ENCODE results near the gene SYT8. TPM values are rescaled to one million over a fixed set of nuclear protein-coding genes. Genes with fewer than 3 reads are reported as not detected.

SYT8 gene
- total RNA-seq, 2 experiments from 2014 or later = not detected

GRCh38 chr11:1864831-1865665 is 30.3 kb downstream of the SYT8 start:
- H3K27me3 ChIP-seq (ENCODE audit: control insufficient read depth in 1 of 2, insufficient read depth in 2 of 2, low read length in 2 of 2) = no peaks in the 10 kb centered on the region
- ATAC-seq (ENCODE audit: poor library complexity) (no peak), DNase-seq (no peak)
- H3K9me3 ChIP-seq (ENCODE audit: control insufficient read depth in 1 of 2, insufficient read depth in 1 of 2, low read length in 2 of 2) = no peaks in the 10 kb centered on the region
- H3K27ac ChIP-seq (ENCODE audit: low read depth in 1 of 2, low read length in 2 of 2) = no peak overlapping the region
- peaks cover 18% of the 10 kb centered on the region for H3K36me3 ChIP-seq (ENCODE audit: insufficient read depth, low read length)
- peaks cover 9% of the 10 kb centered on the region for H3K36me3 Mint-ChIP-seq (ENCODE audit: low read depth)
- peak overlapping the region; percentile 30 for H3K27ac Mint-ChIP-seq
- no peaks in the 10 kb centered on the region for H3K9me3 Mint-ChIP-seq
- no peak for TF ChIP-seq CTCF (IDR thresholded peaks at IDR 0.05)
- H3K4me1 ChIP-seq (ENCODE audit: insufficient read depth, low read length) = peaks cover 80% of the 10 kb centered on the region
- H3K4me3 Mint-ChIP-seq = no peak overlapping the region
- POLR2A ChIA-PET = no interaction called here
- intact Hi-C loops (cut with DNase I, micrococcal nuclease) = no loop called here
- H3K27me3 Mint-ChIP-seq = no peaks in the 10 kb centered on the region
- peaks cover 42% of the 10 kb centered on the region for H3K4me1 Mint-ChIP-seq (ENCODE audit: low read depth)
- CTCF ChIA-PET = no interaction called here
- no peak overlapping the region for H3K4me3 ChIP-seq (ENCODE audit: low read length)

GRCh38 chr11:1866226-1866625 is 31.4 kb downstream of the SYT8 start:
- CTCF ChIA-PET = no interaction called here
- no peak for ATAC-seq (ENCODE audit: poor library complexity)
- H3K9me3 Mint-ChIP-seq = no peaks in the 10 kb centered on the region
- peaks cover 18% of the 10 kb centered on the region for H3K36me3 Mint-ChIP-seq (ENCODE audit: low read depth)
- no peaks in the 10 kb centered on the region for H3K9me3 ChIP-seq (ENCODE audit: control insufficient read depth in 1 of 2, insufficient read depth in 1 of 2, low read length in 2 of 2)
- no peak for TF ChIP-seq CTCF (IDR thresholded peaks at IDR 0.05)
- H3K4me3 Mint-ChIP-seq = no peak overlapping the region
- POLR2A ChIA-PET = interaction anchor here (0.9 to 1.4 kb wide), 2 partner anchors 9 to 13 kb away, joined by 3 to 4 read pairs; partner anchors contain the start of gene LSP1
- no peak for DNase-seq
- H3K4me3 ChIP-seq (ENCODE audit: low read length) = no peak overlapping the region
- H3K27me3 Mint-ChIP-seq = no peaks in the 10 kb centered on the region
- peaks cover 89% of the 10 kb centered on the region for H3K4me1 ChIP-seq (ENCODE audit: insufficient read depth, low read length)
- H3K36me3 ChIP-seq (ENCODE audit: insufficient read depth, low read length) = peaks cover 17% of the 10 kb centered on the region
- H3K27ac ChIP-seq (ENCODE audit: low read depth in 1 of 2, low read length in 2 of 2) = no peak overlapping the region
- H3K27ac Mint-ChIP-seq = peak overlapping the region; percentile 30
- intact Hi-C loops (cut with DNase I, micrococcal nuclease) = no loop called here
- H3K4me1 Mint-ChIP-seq (ENCODE audit: low read depth) = peaks cover 54% of the 10 kb centered on the region
- H3K27me3 ChIP-seq (ENCODE audit: control insufficient read depth in 1 of 2, insufficient read depth in 2 of 2, low read length in 2 of 2) = no peaks in the 10 kb centered on the region

- Mint-ChIP-seq H3K4me3 (no peak overlapping the region), H3K4me1 (ENCODE audit: low read depth) (peaks cover 58% of the 10 kb centered on the region), H3K27ac (peak overlapping the region; percentile 30), H3K9me3 (no peaks in the 10 kb centered on the region), H3K36me3 (ENCODE audit: low read depth) (peaks cover 18% of the 10 kb centered on the region), H3K27me3 (no peaks in the 10 kb centered on the region)
- Histone ChIP-seq H3K4me3 (ENCODE audit: low read length) (no peak overlapping the region), H3K27ac (ENCODE audit: low read depth in 1 of 2, low read length in 2 of 2) (no peak overlapping the region), H3K9me3 (ENCODE audit: control insufficient read depth in 1 of 2, insufficient read depth in 1 of 2, low read length in 2 of 2) (no peaks in the 10 kb centered on the region), H3K36me3 (ENCODE audit: insufficient read depth, low read length) (peaks cover 16% of the 10 kb centered on the region), H3K4me1 (ENCODE audit: insufficient read depth, low read length) (peaks cover 93% of the 10 kb centered on the region), H3K27me3 (ENCODE audit: control insufficient read depth in 1 of 2, insufficient read depth in 2 of 2, low read length in 2 of 2) (no peaks in the 10 kb centered on the region)
- ChIA-PET CTCF (no interaction called here), POLR2A (interaction anchor here (1.4 kb wide), 1 partner anchor 14 kb away, joined by 4 read pairs; the partner anchor contains the start of gene LSP1)
- intact Hi-C loops (cut with DNase I, micrococcal nuclease) = no loop called here
- no peak for TF ChIP-seq CTCF (IDR thresholded peaks at IDR 0.05)
- DNase-seq = no peak
- no peak for ATAC-seq (ENCODE audit: poor library complexity)
Observed at GRCh38 chr11:1866776-1867175, 32.0 kb downstream of the SYT8 start.

Data from CD4-positive, alpha-beta T cell (primary cell).